Central memory CD8-positive, alpha-beta T cell (primary cell): ENCODE results near the gene TSSK1B.
"Not testable (repeated sequence)": the region's sequence is repeated elsewhere in the genome, so short reads cannot be mapped to it uniquely, and the experiment has no call there.

Experiments used
- ATAC-seq: fragments of 150-1000 bp; cut with Tn5 transposase; replicated peaks from 2 replicates; pipeline ENCODE4 v1.10.0; 2022; ENCODE audit warnings: mild to moderate bottlenecking, moderate FRiP score, moderate number of reproducible peaks; ENCODE audit not compliant: poor library complexity, severe bottlenecking; ENCODE audit errors: extremely low read depth
- DNase-seq, 2 donors: peaks; one replicate each; pipeline ENCODE4 v3.0.0; 2021; ENCODE audit warnings: low spot score in 2 of 2
- H3K27ac Mint-ChIP-seq: one replicate; pipeline ENCODE4 v1.8.0; 2022; ENCODE audit warnings: low read depth, mild to moderate bottlenecking, moderate library complexity, mixed read lengths
- H3K27me3 Mint-ChIP-seq: one replicate; pipeline ENCODE4 v1.8.0; 2022; ENCODE audit warnings: mixed read lengths
- H3K36me3 Mint-ChIP-seq: one replicate; pipeline ENCODE4 v1.8.0; 2022; ENCODE audit warnings: mild to moderate bottlenecking, moderate library complexity, mixed read lengths; ENCODE audit not compliant: insufficient read depth
- H3K4me1 Mint-ChIP-seq: one replicate; pipeline ENCODE4 v1.8.0; 2022; ENCODE audit warnings: mixed read lengths
- H3K4me3 Mint-ChIP-seq: one replicate; pipeline ENCODE4 v1.8.0; 2022; ENCODE audit warnings: mild to moderate bottlenecking, moderate library complexity, mixed read lengths
- H3K9me3 Mint-ChIP-seq: one replicate; pipeline ENCODE4 v1.8.0; 2022; ENCODE audit warnings: mixed read lengths

The TSSK1B gene

GRCh38 chr5:113434889-113435288 is at the start of gene TSSK1B:
Gene TSSK1B, minus strand, starts transcription at chr5:113434989. Its CDS starts 150 bp downstream, at chr5:113434839.
- peaks cover 15% of the 10 kb centered on the region for H3K27me3 Mint-ChIP-seq
- no peaks in the 10 kb centered on the region for H3K4me1 Mint-ChIP-seq
- ATAC-seq (no peak), DNase-seq (no peak)
- H3K4me3 Mint-ChIP-seq = no peak within 1 kb of the TSS
- H3K9me3 Mint-ChIP-seq = no peaks in the 10 kb centered on the region
- H3K36me3 Mint-ChIP-seq = peaks cover 1% of the 10 kb centered on the region
- H3K27ac Mint-ChIP-seq = no peak within 1 kb of the TSS

- no peak overlapping the region for H3K27ac Mint-ChIP-seq
- no peak overlapping the region for H3K4me3 Mint-ChIP-seq
- H3K4me1 Mint-ChIP-seq = no peaks in the 10 kb centered on the region
- no peak for DNase-seq
- no peak for ATAC-seq
- H3K27me3 Mint-ChIP-seq = peaks cover 69% of the 10 kb centered on the region
- H3K9me3 Mint-ChIP-seq = no peaks in the 10 kb centered on the region
- H3K36me3 Mint-ChIP-seq = peaks cover 1% of the 10 kb centered on the region
Measured at GRCh38 chr5:113480243-113480642, 45.5 kb upstream of the TSSK1B start.

- peaks cover 66% of the 10 kb centered on the region for H3K27me3 Mint-ChIP-seq
- ATAC-seq (no peak), DNase-seq (no peak)
- peaks cover 1% of the 10 kb centered on the region for H3K36me3 Mint-ChIP-seq
- H3K27ac Mint-ChIP-seq = no peak overlapping the region
- H3K9me3 Mint-ChIP-seq = no peaks in the 10 kb centered on the region
- no peaks in the 10 kb centered on the region for H3K4me1 Mint-ChIP-seq
- no peak overlapping the region for H3K4me3 Mint-ChIP-seq
Measured at GRCh38 chr5:113478691-113479090, 43.9 kb upstream of the TSSK1B start.

- DNase-seq = no peak
- Mint-ChIP-seq H3K4me3 (no peak overlapping the region), H3K27ac (no peak overlapping the region), H3K9me3 (no peaks in the 10 kb centered on the region), H3K36me3 (peaks cover 3% of the 10 kb centered on the region), H3K4me1 (no peaks in the 10 kb centered on the region), H3K27me3 (peaks cover 77% of the 10 kb centered on the region)
- ATAC-seq = no peak
Measured at GRCh38 chr5:113474100-113474728, 39.4 kb upstream of the TSSK1B start.

- H3K4me3 Mint-ChIP-seq = no peak overlapping the region
- H3K27ac Mint-ChIP-seq = no peak overlapping the region
- H3K9me3 Mint-ChIP-seq = no peaks in the 10 kb centered on the region
- H3K4me1 Mint-ChIP-seq = no peaks in the 10 kb centered on the region
- no peaks in the 10 kb centered on the region for H3K27me3 Mint-ChIP-seq
- DNase-seq (no peak), ATAC-seq (no peak)
- no peaks in the 10 kb centered on the region for H3K36me3 Mint-ChIP-seq
Measured at GRCh38 chr5:113463032-113463431, 28.2 kb upstream of the TSSK1B start.

GRCh38 chr5:113457106-113457505 is 22.3 kb upstream of the TSSK1B start:
- H3K27me3 Mint-ChIP-seq, H3K9me3 Mint-ChIP-seq, DNase-seq, H3K4me3 Mint-ChIP-seq, H3K27ac Mint-ChIP-seq, H3K4me1 Mint-ChIP-seq, ATAC-seq, H3K36me3 Mint-ChIP-seq: not testable (repeated sequence)

- Mint-ChIP-seq H3K4me1 (no peaks in the 10 kb centered on the region), H3K9me3 (no peaks in the 10 kb centered on the region), H3K36me3 (no peaks in the 10 kb centered on the region), H3K27ac (no peak overlapping the region), H3K27me3 (peaks cover 12% of the 10 kb centered on the region), H3K4me3 (no peak overlapping the region)
- no peak for ATAC-seq
- DNase-seq = no peak
Measured at GRCh38 chr5:113452941-113453340, 18.2 kb upstream of the TSSK1B start.

- Mint-ChIP-seq H3K9me3 (no peaks in the 10 kb centered on the region), H3K27me3 (peaks cover 23% of the 10 kb centered on the region), H3K4me1 (no peaks in the 10 kb centered on the region), H3K36me3 (no peaks in the 10 kb centered on the region), H3K27ac (no peak overlapping the region), H3K4me3 (no peak overlapping the region)
- DNase-seq (no peak), ATAC-seq (no peak)
Measured at GRCh38 chr5:113451797-113452196, 17.0 kb upstream of the TSSK1B start.

GRCh38 chr5:113450929-113451328 is 16.1 kb upstream of the TSSK1B start:
- Mint-ChIP-seq H3K27ac (no peak overlapping the region), H3K9me3 (no peaks in the 10 kb centered on the region), H3K27me3 (peaks cover 32% of the 10 kb centered on the region), H3K4me1 (no peaks in the 10 kb centered on the region), H3K4me3 (no peak overlapping the region), H3K36me3 (no peaks in the 10 kb centered on the region)
- DNase-seq (no peak), ATAC-seq (no peak)

GRCh38 chr5:113450462-113450861 is 15.7 kb upstream of the TSSK1B start:
- H3K9me3 Mint-ChIP-seq = no peaks in the 10 kb centered on the region
- H3K27me3 Mint-ChIP-seq = peaks cover 37% of the 10 kb centered on the region
- H3K4me3 Mint-ChIP-seq = no peak overlapping the region
- no peak overlapping the region for H3K27ac Mint-ChIP-seq
- no peaks in the 10 kb centered on the region for H3K4me1 Mint-ChIP-seq
- H3K36me3 Mint-ChIP-seq = no peaks in the 10 kb centered on the region
- DNase-seq (no peak), ATAC-seq (no peak)

GRCh38 chr5:113448252-113448651 is 13.5 kb upstream of the TSSK1B start:
- no peaks in the 10 kb centered on the region for H3K4me1 Mint-ChIP-seq
- no peaks in the 10 kb centered on the region for H3K9me3 Mint-ChIP-seq
- peaks cover 50% of the 10 kb centered on the region for H3K27me3 Mint-ChIP-seq
- no peak overlapping the region for H3K4me3 Mint-ChIP-seq
- DNase-seq = no peak
- no peaks in the 10 kb centered on the region for H3K36me3 Mint-ChIP-seq
- no peak for ATAC-seq
- no peak overlapping the region for H3K27ac Mint-ChIP-seq

GRCh38 chr5:113447498-113448050 is 12.8 kb upstream of the TSSK1B start:
- peaks cover 56% of the 10 kb centered on the region for H3K27me3 Mint-ChIP-seq
- ATAC-seq (no peak), DNase-seq (no peak)
- H3K4me1 Mint-ChIP-seq = no peaks in the 10 kb centered on the region
- no peak overlapping the region for H3K4me3 Mint-ChIP-seq
- H3K9me3 Mint-ChIP-seq = no peaks in the 10 kb centered on the region
- H3K27ac Mint-ChIP-seq = no peak overlapping the region
- no peaks in the 10 kb centered on the region for H3K36me3 Mint-ChIP-seq

GRCh38 chr5:113446358-113446927 is 11.7 kb upstream of the TSSK1B start:
- Mint-ChIP-seq H3K9me3 (no peaks in the 10 kb centered on the region), H3K4me3 (no peak overlapping the region), H3K36me3 (no peaks in the 10 kb centered on the region), H3K27me3 (peaks cover 56% of the 10 kb centered on the region), H3K4me1 (no peaks in the 10 kb centered on the region), H3K27ac (no peak overlapping the region)
- DNase-seq (no peak), ATAC-seq (no peak)
